ENCODE data around the gene PRKAR2B.

DNA sequence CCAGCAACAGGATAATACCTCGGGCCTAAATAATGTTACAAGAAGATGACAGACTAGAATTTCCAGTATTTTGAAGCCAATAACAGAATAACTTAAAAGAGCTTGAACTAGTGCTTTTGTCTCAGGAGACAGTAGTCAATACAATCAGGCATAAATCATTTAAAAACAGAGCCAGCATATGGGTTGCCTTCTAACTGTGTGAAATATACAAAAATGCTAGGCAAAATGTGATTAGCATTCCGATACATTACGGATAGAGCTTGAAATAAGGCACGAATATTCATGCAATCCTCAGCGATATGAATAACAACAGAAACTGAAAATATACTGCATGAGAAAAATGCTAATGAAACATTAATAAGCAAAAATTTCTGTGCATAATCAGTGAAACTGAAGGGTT is 18.3 kb upstream of the PRKAR2B start:
- TF ChIP-seq EP300 (IDR thresholded peaks at IDR 0.05; ENCODE audit: low read depth) (no peak), POLR2AphosphoS5 (IDR thresholded peaks at IDR 0.05) (no peak)
- TF ChIP-seq, protein P1, sequence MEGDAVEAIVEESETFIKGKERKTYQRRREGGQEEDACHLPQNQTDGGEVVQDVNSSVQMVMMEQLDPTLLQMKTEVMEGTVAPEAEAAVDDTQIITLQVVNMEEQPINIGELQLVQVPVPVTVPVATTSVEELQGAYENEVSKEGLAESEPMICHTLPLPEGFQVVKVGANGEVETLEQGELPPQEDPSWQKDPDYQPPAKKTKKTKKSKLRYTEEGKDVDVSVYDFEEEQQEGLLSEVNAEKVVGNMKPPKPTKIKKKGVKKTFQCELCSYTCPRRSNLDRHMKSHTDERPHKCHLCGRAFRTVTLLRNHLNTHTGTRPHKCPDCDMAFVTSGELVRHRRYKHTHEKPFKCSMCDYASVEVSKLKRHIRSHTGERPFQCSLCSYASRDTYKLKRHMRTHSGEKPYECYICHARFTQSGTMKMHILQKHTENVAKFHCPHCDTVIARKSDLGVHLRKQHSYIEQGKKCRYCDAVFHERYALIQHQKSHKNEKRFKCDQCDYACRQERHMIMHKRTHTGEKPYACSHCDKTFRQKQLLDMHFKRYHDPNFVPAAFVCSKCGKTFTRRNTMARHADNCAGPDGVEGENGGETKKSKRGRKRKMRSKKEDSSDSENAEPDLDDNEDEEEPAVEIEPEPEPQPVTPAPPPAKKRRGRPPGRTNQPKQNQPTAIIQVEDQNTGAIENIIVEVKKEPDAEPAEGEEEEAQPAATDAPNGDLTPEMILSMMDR (IDR thresholded peaks at IDR 0.05): no peak

All from transverse colon (tissue), 4 donors.